Measurements from ENCODE around the gene PDE6A. TPM values are rescaled to one million over a fixed set of nuclear protein-coding genes. Genes with fewer than 3 reads are reported as not detected.

PDE6A gene
- total and polyA plus RNA-seq, 9 of the 15 experiments (the other 6 are each of a cell fraction or from before 2014, with no cell fraction given) = 0.01 to 0.04 (median 0.01) TPM; not detected in 6

- Histone ChIP-seq H3K9ac (ENCODE audit: insufficient read depth in 1 of 2, low read depth in 2 of 2, low read length in 2 of 2) (peak overlapping the region in 1 of 2 experiments; percentile 42; a peak in 1 of 4 replicates), H3K9me1 (ENCODE audit: control insufficient read depth, insufficient read depth, low read length) (no peaks in the 10 kb centered on the region), H4K20me1 (replicated peaks; ENCODE audit: control insufficient read depth, insufficient read depth, low read length) (peaks cover 6% of the 10 kb centered on the region; the same call in 1 of the 2 replicates), H3K4me1 (replicated peaks in 1 of 2; ENCODE audit: control insufficient read depth in 2 of 2, insufficient read depth in 2 of 2, low read length in 2 of 2) (peaks cover 0 to 2% of the 10 kb centered on the region in 2 experiments; a peak in 1 of 5 replicates), H2AFZ (ENCODE audit: low read depth, low read length) (no peak overlapping the region), H3K27ac (ENCODE audit: extremely low read depth, low read depth, low read length) (no peak overlapping the region), H3K36me3 (ENCODE audit: control insufficient read depth, insufficient read depth, low read length) (peaks cover 94% of the 10 kb centered on the region), H3K27me3 (ENCODE audit: control insufficient read depth in 2 of 2, insufficient read depth in 2 of 2, low read length in 2 of 2) (no peaks in the 10 kb centered on the region), H3K79me2 (ENCODE audit: control insufficient read depth, insufficient read depth, low read length) (no peaks in the 10 kb centered on the region), H3K9me3 (replicated peaks; ENCODE audit: control insufficient read depth, insufficient read depth, low read depth, low read length) (no peaks in the 10 kb centered on the region), H3K4me2 (ENCODE audit: insufficient read depth, low read length) (no peak overlapping the region), H3K4me3 (no peak overlapping the region)
- in situ Hi-C loops (cut with MboI) = loop anchor here (5.0 kb wide), 1 partner anchor 151 kb away; no protein-coding TSS in a partner anchor
- intact Hi-C loops (cut with micrococcal nuclease) = loop anchor here (1.0 to 10.0 kb wide), 5 partner anchors 66 to 381 kb away; no protein-coding TSS in a partner anchor
- POLR2A ChIA-PET = interaction anchor here (0.7 to 1.2 kb wide), 2 partner anchors 10 to 124 kb away, joined by 3 to 4 read pairs; partner anchors contain the start of gene SLC26A2
- FAIRE-seq (no peak), DNase-seq (ENCODE audit: extremely low read depth in 1 of 4, low spot score in 3 of 4) (no peak), ATAC-seq (no peak)
- no TSS peak for BruUV-seq (replicated peaks)
- CTCF ChIA-PET (ENCODE audit: low intra/inter-chr PET ratio) = interaction anchor here (0.6 to 6.6 kb wide), 6 partner anchors 69 to 1658 kb away, joined by 4 to 102 read pairs (median 6); partner anchors contain the start of gene SLC26A2
- TF ChIP-seq POLR2G (IDR thresholded peaks at IDR 0.05; ENCODE audit: low read depth, low read length) (peak; percentile 52; the same call in 1 of the 2 replicates), POLR2AphosphoS5 (IDR thresholded peaks at IDR 0.05; ENCODE audit: control insufficient read depth, insufficient read depth, low read depth, low read length) (0 out of 2 replicates have a peak, but pooled peaks have one; percentile 16), ZNF780A (CRISPR knock-in tag; IDR thresholded peaks at IDR 0.05) (no peak), ZNF224 (CRISPR knock-in tag; IDR thresholded peaks at IDR 0.05) (no peak)
- WGBS (ENCODE audit: insufficient coverage, low coverage, missing lambda C conversion rate) = 83% methylated on average over 10 of the region's 18 CpGs
Observed at GRCh38 chr5:149836451-149837139, 108.0 kb downstream of the PDE6A start.
